GM10248 (cell line): ENCODE measurements around the gene SBNO2.

Experiments used
- CTCF ChIA-PET: fragments of 300-600 bp; sonication (Branson Sonifier 250); formaldehyde crosslinking; extraction: SDS; loops from one replicate; lab custom pipeline; 2021; ENCODE audit warnings: antibody characterized with exemption; lab: Yijun Ruan, JAX
- POLR2A ChIA-PET: fragments of 350-650 bp; sonication (Branson Sonifier 250); formaldehyde crosslinking; extraction: SDS; loops from one replicate; lab custom pipeline; 2020; ENCODE audit warnings: antibody characterized with exemption; lab: Yijun Ruan, JAX
- DNase-seq: peaks from one replicate; pipeline ENCODE4 v3.0.0; 2012; ENCODE audit errors: extremely low spot score
- TF ChIP-seq, protein P1 (sequence below): IDR thresholded peaks from 2 replicates; pipeline ENCODE4 v1.5.1; 2012; ENCODE audit warnings: mild to moderate bottlenecking, low read depth; ENCODE audit errors: extremely low read depth, missing control alignments, control extremely low read depth

The SBNO2 gene

GRCh38 chr19:1220976-1221903 lies 47.2 kb upstream of the SBNO2 start:
- POLR2A ChIA-PET, result no interaction called here
- no peak for DNase-seq
- TF ChIP-seq, protein P1, sequence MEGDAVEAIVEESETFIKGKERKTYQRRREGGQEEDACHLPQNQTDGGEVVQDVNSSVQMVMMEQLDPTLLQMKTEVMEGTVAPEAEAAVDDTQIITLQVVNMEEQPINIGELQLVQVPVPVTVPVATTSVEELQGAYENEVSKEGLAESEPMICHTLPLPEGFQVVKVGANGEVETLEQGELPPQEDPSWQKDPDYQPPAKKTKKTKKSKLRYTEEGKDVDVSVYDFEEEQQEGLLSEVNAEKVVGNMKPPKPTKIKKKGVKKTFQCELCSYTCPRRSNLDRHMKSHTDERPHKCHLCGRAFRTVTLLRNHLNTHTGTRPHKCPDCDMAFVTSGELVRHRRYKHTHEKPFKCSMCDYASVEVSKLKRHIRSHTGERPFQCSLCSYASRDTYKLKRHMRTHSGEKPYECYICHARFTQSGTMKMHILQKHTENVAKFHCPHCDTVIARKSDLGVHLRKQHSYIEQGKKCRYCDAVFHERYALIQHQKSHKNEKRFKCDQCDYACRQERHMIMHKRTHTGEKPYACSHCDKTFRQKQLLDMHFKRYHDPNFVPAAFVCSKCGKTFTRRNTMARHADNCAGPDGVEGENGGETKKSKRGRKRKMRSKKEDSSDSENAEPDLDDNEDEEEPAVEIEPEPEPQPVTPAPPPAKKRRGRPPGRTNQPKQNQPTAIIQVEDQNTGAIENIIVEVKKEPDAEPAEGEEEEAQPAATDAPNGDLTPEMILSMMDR, result peak; percentile 40
- CTCF ChIA-PET, result interaction anchor here (1.0 to 2.8 kb wide), 6 partner anchors 10 to 108 kb away, joined by 3 to 11 read pairs (median 5); partner anchors contain the start of gene CBARP

DNA sequence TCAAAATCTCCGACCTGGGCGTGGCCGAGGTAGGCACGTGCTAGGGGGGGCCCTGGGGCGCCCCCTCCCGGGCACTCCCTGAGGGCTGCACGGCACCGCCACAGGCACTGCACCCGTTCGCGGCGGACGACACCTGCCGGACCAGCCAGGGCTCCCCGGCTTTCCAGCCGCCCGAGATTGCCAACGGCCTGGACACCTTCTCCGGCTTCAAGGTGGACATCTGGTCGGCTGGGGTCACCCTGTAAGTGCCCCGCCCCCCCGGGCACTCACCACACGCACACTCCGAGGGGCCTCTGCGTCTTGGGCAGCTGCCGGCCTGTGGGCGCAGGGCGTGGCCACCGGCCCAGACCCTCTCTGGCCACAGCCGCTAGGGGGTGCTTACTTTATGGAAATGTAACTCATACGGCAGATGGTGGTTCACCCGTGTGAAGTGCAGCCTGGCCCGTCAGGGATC lies 46.4 kb upstream of the SBNO2 start:
- DNase-seq, result no peak
- TF ChIP-seq, protein P1, result no peak
- POLR2A ChIA-PET, result no interaction called here
- CTCF ChIA-PET, result interaction anchor here (1.0 to 1.9 kb wide), 4 partner anchors 12 to 107 kb away, joined by 3 to 5 read pairs (median 4); partner anchors contain the start of gene CBARP

DNA sequence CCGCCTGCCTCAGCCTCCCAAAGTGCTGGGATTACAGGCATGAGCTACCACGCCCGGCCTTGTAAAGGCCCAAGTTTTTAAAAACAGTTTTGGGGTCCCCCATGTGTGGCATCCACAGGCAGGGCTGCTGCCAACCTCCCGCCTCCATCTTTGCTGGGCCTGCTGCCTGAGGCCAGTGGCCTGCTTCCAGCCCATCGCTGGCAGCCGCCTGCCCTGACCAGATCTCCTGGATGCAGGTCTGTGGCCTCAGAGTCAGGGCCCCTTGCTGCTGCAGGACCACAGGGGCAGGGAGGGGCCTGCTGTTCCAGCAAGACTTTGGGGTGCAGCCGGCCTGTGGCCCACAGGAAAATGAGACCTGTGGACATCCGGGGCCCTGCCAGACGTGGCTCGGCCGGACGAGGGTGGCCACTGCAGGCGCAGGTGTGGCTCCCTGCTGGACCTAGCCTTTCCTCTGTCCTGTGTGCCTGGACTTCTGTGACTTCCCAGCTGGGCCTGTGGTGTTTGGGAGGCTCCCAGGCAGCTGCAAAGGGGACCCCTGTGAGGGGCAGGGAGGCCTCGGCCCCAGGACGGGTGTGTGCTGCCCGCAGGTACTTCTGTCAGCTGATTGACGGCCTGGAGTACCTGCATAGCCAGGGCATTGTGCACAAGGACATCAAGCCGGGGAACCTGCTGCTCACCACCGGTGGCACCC lies 45.9 kb upstream of the SBNO2 start:
- no peak for DNase-seq
- ChIA-PET POLR2A (no interaction called here), CTCF (interaction anchor here (1.2 to 1.9 kb wide), 3 partner anchors 9 to 107 kb away, joined by 3 to 5 read pairs (median 5); no protein-coding TSS in a partner anchor)
- TF ChIP-seq, protein P1, result no peak

DNA sequence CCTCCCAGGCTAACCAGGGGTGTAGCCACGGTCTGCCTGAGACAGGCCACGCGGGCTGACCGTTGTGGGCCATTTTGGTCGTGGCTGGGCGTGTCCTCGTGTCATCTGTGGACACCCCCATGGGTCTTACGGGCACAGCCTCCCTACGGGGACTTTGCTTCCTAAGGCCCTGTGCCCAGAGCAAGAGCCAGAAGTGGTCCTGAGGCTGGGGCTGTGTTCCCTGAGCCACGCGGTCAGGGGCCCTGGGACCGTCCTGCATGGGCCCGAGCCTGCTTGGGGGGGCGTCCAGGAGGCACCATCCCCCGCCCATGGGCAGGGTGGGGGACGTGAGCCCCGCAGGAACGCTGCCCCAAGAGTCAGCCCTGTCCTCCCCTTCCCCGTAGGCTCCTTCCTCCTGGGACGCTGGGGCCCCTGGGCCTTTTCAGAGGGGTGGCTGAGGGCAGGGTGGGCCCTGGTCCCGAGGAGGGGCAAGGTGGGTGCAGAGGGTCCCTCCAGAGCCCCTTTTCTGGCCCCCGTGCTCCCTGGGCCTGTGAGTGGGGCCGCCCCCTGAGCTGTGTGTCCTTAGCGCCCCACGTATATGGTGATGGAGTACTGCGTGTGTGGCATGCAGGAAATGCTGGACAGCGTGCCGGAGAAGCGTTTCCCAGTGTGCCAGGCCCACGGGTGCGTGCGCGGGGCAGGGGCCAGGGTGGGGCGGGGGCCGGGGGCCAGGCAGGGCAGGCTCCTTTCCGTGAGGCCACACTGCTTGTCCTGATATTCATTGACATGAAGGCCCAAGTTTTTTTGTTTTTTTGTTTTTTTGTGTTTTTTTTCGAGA lies 44.9 kb upstream of the SBNO2 start:
- DNase-seq, result no peak
- POLR2A ChIA-PET, result no interaction called here
- TF ChIP-seq, protein P1, result no peak
- CTCF ChIA-PET, result interaction anchor here (1.0 to 3.0 kb wide), 4 partner anchors 8 to 105 kb away, joined by 3 to 16 read pairs (median 5); no protein-coding TSS in a partner anchor

DNA sequence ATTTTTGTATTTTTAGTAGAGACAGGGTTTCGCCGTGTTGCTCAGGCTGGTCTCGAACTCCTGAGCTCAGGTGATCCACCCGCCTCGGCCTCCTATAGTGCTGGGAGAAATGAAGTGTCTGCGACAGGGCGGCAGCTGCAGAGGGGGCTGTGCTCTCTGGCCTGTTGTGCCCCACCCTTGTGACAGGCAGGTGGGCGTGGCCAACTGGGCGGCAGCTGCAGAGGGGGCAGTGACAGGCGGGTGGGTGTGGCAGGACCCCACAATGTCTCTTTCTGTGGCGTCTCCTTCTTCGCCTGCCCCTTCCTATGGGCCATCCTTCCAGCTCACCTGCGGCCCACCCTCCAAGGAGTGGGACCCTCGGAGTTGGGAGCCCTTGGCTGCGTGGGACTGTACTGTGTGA lies 43.3 kb upstream of the SBNO2 start:
- no peak for DNase-seq
- TF ChIP-seq, protein P1, result no peak
- ChIA-PET POLR2A (interaction anchor here (0.9 kb wide), 1 partner anchor 52 kb away, joined by 4 read pairs; the partner anchor contains the start of gene CIRBP), CTCF (interaction anchor here (0.9 to 3.0 kb wide), 7 partner anchors 9 to 609 kb away, joined by 3 to 16 read pairs (median 4); no protein-coding TSS in a partner anchor)
